Naive thymus-derived CD8-positive, alpha-beta T cell (primary cell): ENCODE results near the gene CCNJ. TPM values are rescaled to one million over a fixed set of nuclear protein-coding genes. Genes with fewer than 3 reads are reported as not detected.
"Not testable (repeated sequence)": the region's sequence is repeated elsewhere in the genome, so short reads cannot be mapped to it uniquely, and the experiment has no call there.

Experiments used
- ATAC-seq, 2 donors: fragments of 150-1000 bp; cut with Tn5 transposase in 1 of 2; sonication (Bioruptor Pico), chemical (Tn5 transposase) in 1 of 2; 1 replicate in 1 of 2; 2 replicates in 1 of 2; pipeline ENCODE4 v1.10.0; 2021; ENCODE audit warnings: mild to moderate bottlenecking in 2 of 2, moderate library complexity in 2 of 2
- POLR2A ChIA-PET: fragments of 350-600 bp; sonication (Branson Sonifier 250); formaldehyde crosslinking; loops from one replicate; lab custom pipeline; 2021; ENCODE audit warnings: antibody characterized with exemption; lab: Charles Lee
- DNase-seq, 10 donors: peaks; one replicate each; pipeline versions ENCODE4 v3.0.0 to v3.0.0-alpha.2; 2020 to 2022
- H3K27ac Mint-ChIP-seq, 10 donors: one replicate each; pipeline ENCODE4 v1.8.0; 2020 to 2022; ENCODE audit warnings: mild to moderate bottlenecking in 10 of 10, mixed read lengths in 10 of 10, moderate library complexity in 4 of 10, inconsistent platforms in 1 of 10
- H3K27me3 Mint-ChIP-seq, 5 donors: one replicate each; pipeline ENCODE4 v1.8.0; 2021 to 2022; ENCODE audit warnings: mixed read lengths in 5 of 5
- H3K36me3 Mint-ChIP-seq, 3 donors: one replicate each; pipeline ENCODE4 v1.8.0; 2020 to 2022; ENCODE audit warnings: mixed read lengths in 3 of 3, mild to moderate bottlenecking in 2 of 3, inconsistent platforms in 1 of 3
- H3K4me1 Mint-ChIP-seq, 4 donors: one replicate each; pipeline ENCODE4 v1.8.0; 2021 to 2022; ENCODE audit warnings: mixed read lengths in 4 of 4
- H3K4me3 Mint-ChIP-seq, 10 donors: one replicate each; pipeline ENCODE4 v1.8.0; 2020 to 2022; ENCODE audit warnings: mild to moderate bottlenecking in 10 of 10, mixed read lengths in 10 of 10, moderate library complexity in 6 of 10, inconsistent platforms in 1 of 10
- H3K9me3 Mint-ChIP-seq, 9 donors: one replicate each; pipeline ENCODE4 v1.8.0; 2020 to 2022; ENCODE audit warnings: mixed read lengths in 9 of 9, mild to moderate bottlenecking in 3 of 9, inconsistent platforms in 1 of 9, moderate library complexity in 1 of 9
- polyA plus RNA-seq, 3 donors: library from polyadenylated mRNA; unstranded; fragments of 300-500 nt; fragmentation: Illumina TruSeq; gene quantifications; one replicate each; pipeline ENCODE4 v1.2.3, GENCODE V29; 2021
- total RNA-seq, 8 experiments: library from RNA in 2 of 8; stranded (reverse) in 2 of 8; gene quantifications; one replicate each; pipeline ENCODE4 v1.2.3 and lab custom pipeline; 2021 to 2026

Gene CCNJ
- total and polyA plus RNA-seq, 5 experiments from 2014 or later: 0.56 to 8.1 (median 1.8) TPM

DNA sequence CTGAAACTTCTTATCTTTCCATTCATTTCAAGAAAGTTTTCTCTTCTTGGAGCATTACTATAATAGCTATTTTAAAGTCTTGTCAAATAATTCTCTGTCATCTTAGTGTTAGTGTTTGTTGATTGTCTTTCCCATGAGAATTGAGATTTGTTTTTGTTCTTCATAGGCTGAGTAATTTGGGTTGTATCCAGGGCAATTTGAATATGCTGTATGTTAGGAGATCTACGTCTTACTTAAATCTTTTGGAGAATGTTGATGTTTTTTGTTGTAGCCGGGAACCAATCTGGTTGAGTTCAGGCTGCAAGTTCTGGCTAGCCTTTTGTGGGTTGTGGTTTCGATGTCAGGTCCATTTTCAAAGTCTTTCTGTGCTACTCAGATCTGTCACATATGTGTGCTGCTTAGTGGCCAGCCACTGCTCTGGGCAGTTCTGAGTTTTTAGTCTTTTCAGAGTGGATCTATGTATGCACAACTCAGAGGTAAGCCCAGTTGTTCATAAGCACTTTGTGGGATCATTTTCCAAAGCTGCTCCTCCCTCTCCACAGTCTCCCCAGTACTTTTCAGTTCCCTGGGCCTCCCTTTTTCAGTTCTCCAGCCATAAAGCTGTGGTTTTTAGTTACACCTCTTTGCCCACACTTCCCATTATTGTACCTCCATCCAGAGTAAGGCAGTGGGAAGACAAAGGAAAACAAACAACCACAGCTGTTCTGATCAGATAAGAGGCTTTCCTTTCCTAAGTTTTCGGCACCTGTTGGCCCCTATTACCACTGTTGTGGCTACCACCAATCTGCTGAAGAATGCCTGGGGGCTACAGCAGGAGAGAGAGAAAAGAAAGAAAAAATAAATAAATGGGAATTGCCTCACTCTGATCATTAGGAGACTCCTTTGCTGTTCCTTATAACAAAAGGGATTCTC lies 4.7 kb upstream of the CCNJ start:
- Mint-ChIP-seq H3K4me3 (no peak overlapping the region), H3K4me1 (peaks cover 4 to 13% (median 7%) of the 10 kb centered on the region in 4 donors), H3K27me3 (peaks cover 12 to 26% (median 23%) of the 10 kb centered on the region in 5 donors), H3K9me3 (peaks cover 0 to 2% (median 0%) of the 10 kb centered on the region in 9 donors), H3K36me3 (peaks cover 0 to 5% (median 2%) of the 10 kb centered on the region in 3 donors), H3K27ac (no peak overlapping the region)
- ATAC-seq (no peak), DNase-seq (no peak)
- POLR2A ChIA-PET: interaction anchor here (1.2 kb wide), 1 partner anchor 51 kb away, joined by 4 read pairs; no protein-coding TSS in a partner anchor

DNA sequence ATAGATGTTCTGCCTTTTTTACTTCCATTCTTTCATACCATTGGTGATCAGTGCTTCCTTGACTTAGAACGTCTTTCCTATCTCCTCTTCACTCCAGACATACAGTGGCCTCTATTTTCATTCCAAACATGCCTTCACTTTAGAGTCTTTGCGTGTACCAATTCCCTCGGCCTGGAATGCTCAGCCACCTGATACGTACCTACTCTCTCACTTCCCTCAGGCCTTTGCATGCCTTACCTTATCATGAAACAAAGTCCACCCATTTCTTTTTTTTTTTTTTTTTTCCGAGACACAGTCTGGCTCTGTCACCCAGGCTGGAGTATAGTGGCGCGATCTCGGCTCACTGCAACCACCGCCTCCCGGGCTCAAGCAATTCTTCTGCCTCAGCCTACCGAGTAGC lies 2.2 kb upstream of the CCNJ start:
- Mint-ChIP-seq H3K27ac (peak overlapping the region in 1 of 10 donors; percentile 8), H3K27me3 (peaks cover 9 to 26% (median 22%) of the 10 kb centered on the region in 5 donors), H3K36me3 (peaks cover 0 to 10% (median 5%) of the 10 kb centered on the region in 3 donors), H3K4me3 (no peak overlapping the region), H3K9me3 (peaks cover 0 to 2% (median 0%) of the 10 kb centered on the region in 9 donors), H3K4me1 (peaks cover 8 to 32% (median 29%) of the 10 kb centered on the region in 4 donors)
- POLR2A ChIA-PET: no interaction called here
- no peak for ATAC-seq
- DNase-seq: no peak

DNA sequence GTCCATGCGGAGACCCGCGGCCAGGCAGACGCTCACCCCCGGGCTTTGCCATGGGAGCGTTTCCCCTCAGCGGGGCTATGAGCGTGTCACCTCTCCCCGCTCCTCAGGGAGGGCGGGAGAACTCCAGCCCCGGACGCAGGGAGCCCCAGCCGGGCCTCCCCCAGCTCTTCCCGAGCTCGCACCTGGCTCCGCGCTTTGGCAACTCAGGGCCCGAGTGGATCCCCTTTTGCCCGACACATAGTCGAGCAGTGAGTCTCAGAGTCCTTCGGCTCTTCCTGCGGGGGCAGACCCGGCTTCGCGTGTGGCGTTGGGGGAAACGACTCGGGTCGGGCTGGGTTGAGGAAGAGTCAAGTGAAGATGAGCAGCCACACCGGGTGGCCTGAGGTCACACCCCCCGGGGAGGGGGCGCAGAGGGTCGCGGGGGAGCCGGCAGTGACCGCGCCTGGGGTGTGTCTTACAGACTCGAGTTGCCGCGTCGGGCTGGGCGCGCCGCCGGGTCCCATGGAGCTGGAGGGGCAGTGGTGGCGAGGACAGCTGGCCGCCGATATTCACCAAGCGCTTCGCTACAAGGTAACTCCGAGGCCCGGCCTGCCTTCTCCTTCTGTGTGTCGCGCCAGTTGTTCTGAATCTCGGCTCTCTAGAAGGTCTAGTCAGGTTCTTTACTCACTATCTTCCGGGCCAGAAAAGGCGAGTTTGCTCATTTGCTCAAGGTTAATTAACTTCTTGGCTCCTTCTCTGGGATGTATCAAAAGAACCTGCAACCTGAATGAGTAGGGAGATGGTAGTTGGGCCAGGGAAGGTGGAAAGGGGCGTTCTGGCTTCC lies 721 bp downstream of the CCNJ start:
- peaks cover 21 to 58% (median 56%) of the 10 kb centered on the region in 4 donors for H3K4me1 Mint-ChIP-seq
- POLR2A ChIA-PET: interaction anchor here (0.9 to 2.9 kb wide), 3 partner anchors 13 to 86 kb away, joined by 3 to 23 read pairs (median 15); partner anchors contain the start of gene ZNF518A
- ATAC-seq (peak; percentile 54 to 56), DNase-seq (peak in 9 of 10 donors; percentile 21 to 68 (median 33))
- peaks cover 0 to 32% (median 3%) of the 10 kb centered on the region in 3 donors for H3K36me3 Mint-ChIP-seq
- peak overlapping the region; percentile 91 to 97 (median 94) for H3K4me3 Mint-ChIP-seq
- no peaks in the 10 kb centered on the region for H3K9me3 Mint-ChIP-seq
- H3K27me3 Mint-ChIP-seq: peaks cover 0 to 3% (median 0%) of the 10 kb centered on the region in 5 donors
- peak overlapping the region; percentile 79 to 97 (median 93) for H3K27ac Mint-ChIP-seq

DNA sequence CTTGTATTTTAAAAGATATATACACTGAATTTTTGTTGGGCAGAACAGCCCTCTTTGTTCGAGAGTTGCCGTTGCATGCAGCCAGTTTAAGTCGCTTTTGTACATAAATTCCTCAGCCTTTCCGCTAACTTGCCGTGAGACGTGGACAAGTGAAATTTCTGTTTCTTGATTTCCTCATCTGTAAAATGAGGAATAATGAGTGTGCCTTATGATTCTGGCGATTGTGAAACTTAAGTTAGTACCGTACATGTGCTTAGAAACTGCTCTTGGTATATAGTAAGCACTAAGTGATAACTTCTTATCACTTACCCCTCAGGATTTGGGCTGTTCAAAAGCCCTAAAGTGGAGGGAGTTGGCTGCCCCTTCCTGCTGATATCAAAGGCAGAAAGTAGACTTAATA lies 1.4 kb downstream of the CCNJ start:
- DNase-seq (no peak), ATAC-seq (no peak)
- Mint-ChIP-seq H3K27me3 (peaks cover 0 to 1% (median 0%) of the 10 kb centered on the region in 5 donors), H3K36me3 (peaks cover 0 to 37% (median 3%) of the 10 kb centered on the region in 3 donors), H3K4me1 (peaks cover 24 to 64% (median 60%) of the 10 kb centered on the region in 4 donors), H3K27ac (peak overlapping the region in 9 of 10 donors; percentile 79 to 97 (median 93)), H3K9me3 (no peaks in the 10 kb centered on the region), H3K4me3 (peak overlapping the region; percentile 91 to 97 (median 94))
- POLR2A ChIA-PET: interaction anchor here (2.9 kb wide), 1 partner anchor 45 kb away, joined by 15 read pairs; no protein-coding TSS in a partner anchor

DNA sequence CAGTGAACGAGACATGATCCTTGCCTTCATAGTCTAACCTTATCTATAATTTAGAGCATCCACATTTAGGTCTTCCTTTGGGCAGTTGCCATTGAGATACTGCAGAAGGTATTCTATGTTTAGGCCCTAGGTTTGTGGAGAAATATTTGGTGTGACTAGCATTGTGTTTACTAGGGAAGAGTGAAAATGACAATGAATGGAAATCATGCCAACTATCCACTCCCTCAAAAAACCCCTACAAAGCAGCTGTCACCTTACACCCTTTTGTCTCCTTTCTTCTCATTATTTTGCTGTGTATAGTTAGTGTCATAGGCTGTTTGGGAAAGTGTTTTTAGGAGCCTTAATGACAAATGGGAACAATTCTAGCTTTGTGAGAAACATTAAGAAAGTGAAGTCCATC lies 3.2 kb downstream of the CCNJ start:
- no peaks in the 10 kb centered on the region for H3K9me3 Mint-ChIP-seq
- no peaks in the 10 kb centered on the region for H3K27me3 Mint-ChIP-seq
- H3K4me3 Mint-ChIP-seq: no peak overlapping the region
- POLR2A ChIA-PET: no interaction called here
- peaks cover 0 to 51% (median 6%) of the 10 kb centered on the region in 3 donors for H3K36me3 Mint-ChIP-seq
- peaks cover 24 to 69% (median 64%) of the 10 kb centered on the region in 4 donors for H3K4me1 Mint-ChIP-seq
- DNase-seq (no peak), ATAC-seq (no peak)
- H3K27ac Mint-ChIP-seq: no peak overlapping the region

DNA sequence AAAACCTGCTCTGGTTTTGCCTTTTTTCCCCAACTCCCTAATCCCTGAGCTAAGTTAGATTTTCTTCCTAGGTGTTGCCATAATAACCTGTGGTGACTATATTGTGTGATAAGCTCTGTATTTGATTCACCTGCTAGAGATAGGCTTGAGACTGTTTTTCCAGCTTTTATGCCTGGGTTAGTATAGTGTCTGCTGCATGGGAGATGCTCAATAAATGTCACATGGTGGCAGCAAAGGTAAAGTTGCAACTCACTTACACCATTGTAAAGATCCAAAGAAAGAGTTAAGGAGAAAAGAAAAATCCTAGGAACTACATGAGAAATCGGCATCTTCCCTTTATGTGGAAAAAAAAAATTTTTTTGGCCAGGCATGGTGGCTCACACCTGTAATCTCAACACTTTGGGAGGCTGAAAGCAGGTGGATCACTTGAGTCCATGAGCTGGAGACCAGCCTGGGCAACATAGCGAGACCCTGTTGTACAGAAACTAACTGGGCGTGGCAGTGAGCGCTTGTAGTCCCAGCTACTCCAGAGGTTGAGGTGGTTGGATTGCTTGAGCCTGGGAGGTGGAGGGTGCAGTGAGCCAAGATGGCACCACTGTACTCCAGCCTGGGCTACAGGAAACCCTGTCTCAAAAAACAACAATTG lies 3.7 kb downstream of the CCNJ start:
- DNase-seq: no peak
- peaks cover 0 to 57% (median 10%) of the 10 kb centered on the region in 3 donors for H3K36me3 Mint-ChIP-seq
- POLR2A ChIA-PET: no interaction called here
- H3K9me3 Mint-ChIP-seq: no peaks in the 10 kb centered on the region
- H3K4me3 Mint-ChIP-seq: no peak overlapping the region
- ATAC-seq: no peak
- H3K27ac Mint-ChIP-seq: no peak overlapping the region
- peaks cover 29 to 75% (median 68%) of the 10 kb centered on the region in 4 donors for H3K4me1 Mint-ChIP-seq
- H3K27me3 Mint-ChIP-seq: no peaks in the 10 kb centered on the region

DNA sequence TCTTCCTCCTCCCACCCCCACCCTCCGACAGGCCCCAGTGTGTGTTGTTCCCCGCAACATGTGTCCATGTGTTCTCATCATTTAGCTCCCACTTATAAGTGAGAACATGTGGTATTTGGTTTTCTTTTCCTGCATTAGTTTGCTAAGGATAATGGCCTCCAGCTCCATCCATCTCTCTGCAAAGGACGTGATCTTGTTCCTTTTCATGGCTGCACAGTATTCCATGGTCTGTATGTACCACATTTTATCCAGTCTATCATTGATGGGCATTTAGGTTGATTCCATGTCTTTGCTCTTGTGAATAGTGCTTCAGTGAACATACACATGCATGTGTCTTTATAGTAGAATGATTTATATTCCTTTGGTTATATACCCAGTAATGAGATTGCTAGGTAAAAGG lies 4.5 kb downstream of the CCNJ start:
- H3K4me3 Mint-ChIP-seq, H3K27me3 Mint-ChIP-seq, DNase-seq, H3K27ac Mint-ChIP-seq, H3K9me3 Mint-ChIP-seq, ATAC-seq, POLR2A ChIA-PET: not testable (repeated sequence)
- Mint-ChIP-seq H3K4me1 (peaks cover 29 to 75% (median 68%) of the 10 kb centered on the region in 4 donors), H3K36me3 (peaks cover 0 to 63% (median 16%) of the 10 kb centered on the region in 3 donors)

DNA sequence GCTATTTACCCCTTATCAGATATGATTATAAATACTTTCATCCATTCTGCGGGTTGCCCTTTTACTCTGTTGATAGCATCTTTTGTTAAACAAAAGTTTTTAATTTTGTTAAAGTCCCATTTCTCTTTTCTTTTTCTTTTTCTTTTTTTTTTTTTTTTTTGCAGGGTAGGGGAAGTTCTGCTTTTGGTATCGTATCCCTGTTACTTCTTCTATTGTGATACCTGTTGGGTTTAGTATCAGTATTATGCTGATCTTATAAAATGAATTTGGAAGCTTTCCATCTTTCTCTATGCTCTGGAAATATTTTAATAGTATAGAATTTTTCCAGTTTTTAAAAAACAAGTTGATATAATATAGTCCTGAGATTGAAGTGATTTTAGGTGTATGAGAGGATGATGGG lies 6.0 kb downstream of the CCNJ start:
- H3K4me3 Mint-ChIP-seq: no peak overlapping the region
- no peak overlapping the region for H3K27ac Mint-ChIP-seq
- DNase-seq: no peak
- H3K27me3 Mint-ChIP-seq: no peaks in the 10 kb centered on the region
- no peaks in the 10 kb centered on the region for H3K9me3 Mint-ChIP-seq
- H3K36me3 Mint-ChIP-seq: peaks cover 0 to 71% (median 16%) of the 10 kb centered on the region in 3 donors
- H3K4me1 Mint-ChIP-seq: peaks cover 27 to 75% (median 68%) of the 10 kb centered on the region in 4 donors
- POLR2A ChIA-PET: no interaction called here
- no peak for ATAC-seq

DNA sequence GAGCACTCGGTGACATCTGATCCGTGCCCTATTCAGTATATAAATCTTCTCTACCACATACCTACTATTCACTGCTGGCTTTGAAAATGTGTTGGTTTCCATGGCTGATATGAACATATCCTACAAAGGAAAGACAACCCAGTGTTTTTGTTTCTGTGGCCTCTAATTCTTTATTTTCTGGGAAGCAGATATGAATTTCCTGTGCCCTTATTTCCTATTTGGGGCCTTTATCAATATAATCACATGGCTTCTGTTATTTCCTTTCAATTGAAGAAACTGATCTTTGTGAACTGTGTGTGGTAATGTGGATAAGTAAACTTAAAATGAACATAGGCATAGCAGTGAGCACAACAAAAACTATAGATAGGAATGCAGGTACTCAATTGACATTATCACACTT lies 10.6 kb downstream of the CCNJ start:
- POLR2A ChIA-PET: no interaction called here
- no peak overlapping the region for H3K4me3 Mint-ChIP-seq
- H3K36me3 Mint-ChIP-seq: peaks cover 2 to 79% (median 33%) of the 10 kb centered on the region in 3 donors
- ATAC-seq (no peak), DNase-seq (no peak)
- no peaks in the 10 kb centered on the region for H3K27me3 Mint-ChIP-seq
- peaks cover 13 to 39% (median 29%) of the 10 kb centered on the region in 4 donors for H3K4me1 Mint-ChIP-seq
- no peaks in the 10 kb centered on the region for H3K9me3 Mint-ChIP-seq
- peak overlapping the region in 1 of 10 donors; percentile 6 for H3K27ac Mint-ChIP-seq

DNA sequence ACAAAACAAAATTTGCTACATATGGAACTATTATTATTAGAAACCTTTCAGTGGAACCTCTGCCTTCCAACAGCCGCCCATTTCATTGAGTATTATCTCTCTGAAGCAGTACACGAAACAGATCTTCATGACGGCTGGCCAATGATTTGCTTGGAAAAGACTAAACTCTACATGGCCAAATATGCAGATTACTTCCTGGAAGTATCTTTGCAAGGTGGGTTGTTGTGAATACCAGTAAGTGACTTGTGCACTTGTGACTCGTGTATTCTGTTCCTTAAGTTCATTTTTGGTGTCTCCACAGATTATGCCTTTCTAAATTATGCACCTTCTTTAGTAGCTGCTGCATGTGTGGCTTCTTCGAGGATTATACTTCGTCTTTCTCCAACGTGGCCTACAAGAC lies 13.4 kb downstream of the CCNJ start:
- H3K27ac Mint-ChIP-seq: no peak overlapping the region

DNA sequence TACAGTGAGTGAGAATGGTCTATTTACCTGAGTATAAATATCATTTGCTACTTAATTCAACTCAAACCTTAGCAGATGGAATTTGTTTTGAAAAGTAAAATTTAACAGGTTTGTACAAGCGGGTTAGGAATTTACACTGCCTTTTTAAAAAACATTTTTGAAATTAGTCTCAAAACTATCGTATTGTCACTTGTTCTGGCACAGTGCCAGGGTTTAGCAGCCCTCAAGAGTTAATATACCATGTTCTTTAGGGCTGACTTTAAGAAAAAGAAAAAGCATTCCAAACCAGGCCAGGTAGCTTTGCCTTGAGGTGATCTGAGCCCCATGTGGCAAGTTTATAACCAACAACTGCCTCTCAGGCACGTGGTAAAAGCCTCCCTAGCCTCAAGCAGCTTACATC lies 17.8 kb downstream of the CCNJ start:
- H3K27me3 Mint-ChIP-seq: no peaks in the 10 kb centered on the region
- H3K4me1 Mint-ChIP-seq: peaks cover 0 to 7% (median 3%) of the 10 kb centered on the region in 4 donors
- no peaks in the 10 kb centered on the region for H3K9me3 Mint-ChIP-seq
- POLR2A ChIA-PET: no interaction called here
- DNase-seq: no peak
- H3K36me3 Mint-ChIP-seq: peaks cover 7 to 59% (median 33%) of the 10 kb centered on the region in 3 donors
- no peak overlapping the region for H3K4me3 Mint-ChIP-seq
- no peak for ATAC-seq
- H3K27ac Mint-ChIP-seq: no peak overlapping the region

More for the DNA sequence above, 13.4 kb downstream of the CCNJ start:
- Mint-ChIP-seq H3K4me3 (no peak overlapping the region), H3K4me1 (peaks cover 7 to 25% (median 17%) of the 10 kb centered on the region in 4 donors), H3K27me3 (no peaks in the 10 kb centered on the region), H3K36me3 (peaks cover 7 to 76% (median 34%) of the 10 kb centered on the region in 3 donors), H3K9me3 (no peaks in the 10 kb centered on the region)
- ATAC-seq (no peak), DNase-seq (no peak)
- POLR2A ChIA-PET: interaction anchor here (1.1 kb wide), 1 partner anchor 13 kb away, joined by 3 read pairs; no protein-coding TSS in a partner anchor

DNA sequence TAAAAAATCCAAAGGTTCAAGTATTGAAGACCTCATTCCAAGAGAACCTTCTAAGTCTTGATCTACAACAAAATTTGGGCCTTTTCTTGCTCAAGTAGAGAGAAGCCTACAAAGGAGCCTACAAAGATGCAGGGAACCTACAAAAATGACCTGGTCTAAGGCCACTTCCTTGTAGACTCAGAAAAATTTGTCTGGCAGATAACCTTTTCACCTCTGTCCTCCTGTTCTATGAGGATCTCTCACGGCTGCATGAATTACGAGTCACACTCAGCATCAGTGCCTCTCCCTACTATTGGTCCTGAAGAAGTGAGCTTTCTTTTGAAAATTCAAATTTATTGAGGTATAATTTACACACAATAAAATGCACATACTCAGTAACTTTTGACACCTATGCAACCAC lies 29.3 kb downstream of the CCNJ start:
- POLR2A ChIA-PET: no interaction called here

More for the DNA sequence above, 29.3 kb downstream of the CCNJ start:
- no peak overlapping the region for H3K4me3 Mint-ChIP-seq
- ATAC-seq: no peak
- peaks cover 0 to 16% (median 13%) of the 10 kb centered on the region in 3 donors for H3K36me3 Mint-ChIP-seq
- H3K27ac Mint-ChIP-seq: no peak overlapping the region
- H3K4me1 Mint-ChIP-seq: peaks cover 0 to 3% (median 0%) of the 10 kb centered on the region in 4 donors
- H3K27me3 Mint-ChIP-seq: no peaks in the 10 kb centered on the region
- DNase-seq: no peak
- no peaks in the 10 kb centered on the region for H3K9me3 Mint-ChIP-seq
